GM12873 (cell line): ENCODE results near the gene ZBTB20.

ENCODE experiments used
- TF ChIP-seq, protein P1 (sequence below): IDR thresholded peaks from 2 replicates; pipeline ENCODE4 v1.5.1; 2012; ENCODE audit warnings: low read depth, mild to moderate bottlenecking, moderate library complexity, low read length, control low read depth; ENCODE audit not compliant: insufficient read depth; ENCODE audit errors: missing control alignments

The ZBTB20 gene

DNA sequence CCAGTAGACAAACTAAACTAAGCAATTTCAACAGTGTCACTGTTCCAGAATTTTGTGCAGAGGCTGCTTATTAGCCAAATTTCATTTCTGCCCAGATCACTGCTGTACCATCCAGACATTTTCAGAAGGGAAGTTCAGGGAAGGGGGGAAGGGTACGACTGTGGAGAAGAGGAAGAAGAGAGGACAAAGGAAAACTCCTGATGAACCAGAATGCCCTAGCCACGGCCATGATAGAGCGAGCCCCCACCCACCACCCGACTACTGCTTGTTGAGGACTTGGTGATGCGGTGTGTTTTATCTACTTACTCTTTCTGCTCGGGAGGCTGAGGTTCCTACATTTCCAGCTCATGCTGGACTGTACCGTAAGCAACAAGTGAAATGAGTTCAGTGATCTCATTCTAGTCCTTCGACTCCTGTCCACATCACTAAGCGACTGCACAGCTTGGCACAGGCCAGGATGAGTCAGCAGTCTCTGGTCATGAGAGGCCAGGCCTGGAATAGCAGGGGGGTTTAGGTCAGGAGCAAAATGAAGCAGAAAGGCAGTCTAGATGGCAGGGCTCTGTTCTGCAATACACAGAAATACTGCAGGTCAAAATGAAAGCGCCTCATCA lies 522.4 kb downstream of the ZBTB20 start:
- TF ChIP-seq, protein P1, sequence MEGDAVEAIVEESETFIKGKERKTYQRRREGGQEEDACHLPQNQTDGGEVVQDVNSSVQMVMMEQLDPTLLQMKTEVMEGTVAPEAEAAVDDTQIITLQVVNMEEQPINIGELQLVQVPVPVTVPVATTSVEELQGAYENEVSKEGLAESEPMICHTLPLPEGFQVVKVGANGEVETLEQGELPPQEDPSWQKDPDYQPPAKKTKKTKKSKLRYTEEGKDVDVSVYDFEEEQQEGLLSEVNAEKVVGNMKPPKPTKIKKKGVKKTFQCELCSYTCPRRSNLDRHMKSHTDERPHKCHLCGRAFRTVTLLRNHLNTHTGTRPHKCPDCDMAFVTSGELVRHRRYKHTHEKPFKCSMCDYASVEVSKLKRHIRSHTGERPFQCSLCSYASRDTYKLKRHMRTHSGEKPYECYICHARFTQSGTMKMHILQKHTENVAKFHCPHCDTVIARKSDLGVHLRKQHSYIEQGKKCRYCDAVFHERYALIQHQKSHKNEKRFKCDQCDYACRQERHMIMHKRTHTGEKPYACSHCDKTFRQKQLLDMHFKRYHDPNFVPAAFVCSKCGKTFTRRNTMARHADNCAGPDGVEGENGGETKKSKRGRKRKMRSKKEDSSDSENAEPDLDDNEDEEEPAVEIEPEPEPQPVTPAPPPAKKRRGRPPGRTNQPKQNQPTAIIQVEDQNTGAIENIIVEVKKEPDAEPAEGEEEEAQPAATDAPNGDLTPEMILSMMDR: no peak

GRCh38 chr3:114624047-114624445 lies 523.0 kb downstream of the ZBTB20 start:
- TF ChIP-seq, protein P1: no peak

GRCh38 chr3:114623420-114624046 lies 523.6 kb downstream of the ZBTB20 start:
- TF ChIP-seq, protein P1: no peak

- TF ChIP-seq, protein P1: no peak
Measured at GRCh38 chr3:114622001-114622400, 525.1 kb downstream of the ZBTB20 start.

GRCh38 chr3:114619771-114620170 lies 527.3 kb downstream of the ZBTB20 start:
- TF ChIP-seq, protein P1: no peak

DNA sequence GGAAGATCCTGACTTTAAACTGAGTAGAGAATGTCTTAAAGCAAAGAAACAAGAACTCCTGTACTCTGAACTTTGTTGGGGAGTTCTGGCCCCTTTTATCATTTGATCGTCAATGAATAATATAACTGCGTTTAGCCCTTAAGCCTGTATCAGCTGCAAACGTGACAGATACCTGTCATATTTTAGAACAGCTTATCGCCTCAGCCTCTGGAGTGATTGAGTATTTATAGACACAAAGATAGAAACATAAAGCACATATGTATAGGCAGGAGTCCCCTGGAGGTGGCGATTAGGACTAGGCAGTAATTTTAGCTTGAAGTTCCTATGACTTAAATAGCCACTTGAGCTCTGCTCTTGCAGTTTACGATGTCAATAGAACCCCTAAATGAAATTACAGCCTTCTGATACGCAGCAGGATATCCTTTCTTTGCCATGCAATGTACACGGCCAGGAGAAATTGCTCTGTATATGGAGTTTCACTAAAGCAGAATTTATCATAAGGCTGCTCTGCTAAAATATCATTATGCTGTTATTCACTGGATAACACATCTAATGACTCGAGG lies 531.5 kb downstream of the ZBTB20 start:
- TF ChIP-seq, protein P1: no peak

DNA sequence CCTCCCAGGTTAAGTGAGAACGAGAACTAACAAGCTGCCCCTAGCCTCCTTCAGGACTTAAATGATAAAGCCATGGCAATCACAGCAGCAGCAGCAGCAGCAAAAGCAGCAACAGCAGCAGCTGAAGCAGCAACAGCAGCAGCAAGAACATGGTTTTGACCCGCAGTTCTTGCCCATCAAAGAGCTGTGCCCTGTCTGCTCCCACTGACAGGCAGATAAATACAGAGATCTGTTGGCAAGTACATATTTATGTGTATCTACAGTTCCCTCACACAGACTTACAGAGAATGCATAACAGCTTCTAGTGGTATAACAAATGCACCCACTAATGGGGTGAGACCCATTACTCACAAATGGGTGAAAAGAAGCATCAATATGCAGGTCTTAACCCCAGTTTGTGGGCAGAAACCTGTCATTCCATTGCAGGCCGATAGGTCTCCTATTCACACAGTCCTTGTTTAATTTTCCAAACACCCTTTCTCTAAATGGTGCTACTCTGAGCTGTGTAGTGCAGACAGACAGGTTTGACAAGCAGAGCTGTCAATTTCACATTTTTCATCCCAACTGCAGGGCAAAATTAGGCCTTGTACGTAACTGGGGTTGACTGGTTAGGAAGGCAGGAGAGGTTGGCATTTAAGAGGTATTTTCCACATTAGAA lies 537.0 kb downstream of the ZBTB20 start:
- TF ChIP-seq, protein P1: peak; percentile 4
